Amniotic epithelial cell (primary cell): ENCODE measurements around the gene ECHDC1.
"Not testable (repeated sequence)": the region's sequence is repeated elsewhere in the genome, so short reads cannot be mapped to it uniquely, and the experiment has no call there.

Experiments used
- DNase-seq: peaks from one replicate; pipeline ENCODE4 v3.0.0-alpha.2; 2010; ENCODE audit warnings: low read depth

The ECHDC1 gene

DNA sequence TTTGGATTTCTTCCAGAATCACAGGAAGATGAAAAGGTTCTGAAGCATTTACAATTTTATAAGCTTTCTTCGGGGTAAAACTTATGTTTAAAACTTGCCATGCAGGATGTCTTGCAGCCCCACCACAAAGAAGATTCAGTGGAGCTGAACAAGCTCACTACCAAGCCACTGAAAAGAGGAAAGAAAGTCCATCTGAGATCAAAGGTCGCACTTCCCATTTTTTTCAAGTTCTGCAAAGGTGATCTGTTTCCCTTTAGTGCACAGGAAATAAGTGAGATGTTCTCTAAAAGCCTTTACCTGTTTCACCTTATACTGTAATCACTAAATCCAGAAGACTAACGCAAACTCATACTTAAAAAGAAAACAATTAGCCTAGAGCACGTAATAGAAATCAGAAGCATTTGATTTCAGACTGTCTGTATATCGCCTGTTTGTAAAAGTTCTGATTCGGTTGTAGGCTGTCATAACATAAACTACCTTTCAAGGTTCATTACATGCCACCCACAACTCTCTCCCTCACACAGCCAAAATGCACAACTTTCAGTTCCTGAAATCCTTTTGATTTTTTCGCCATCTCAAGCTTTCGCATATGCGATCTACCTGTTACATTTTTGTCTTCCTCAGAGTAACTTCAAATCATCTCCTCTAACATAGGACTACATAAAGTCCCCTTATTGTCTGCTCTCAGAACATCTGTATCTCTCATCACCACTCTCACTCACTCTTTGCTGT is 1.8 kb downstream of the ECHDC1 start:
- DNase-seq: no peak

DNA sequence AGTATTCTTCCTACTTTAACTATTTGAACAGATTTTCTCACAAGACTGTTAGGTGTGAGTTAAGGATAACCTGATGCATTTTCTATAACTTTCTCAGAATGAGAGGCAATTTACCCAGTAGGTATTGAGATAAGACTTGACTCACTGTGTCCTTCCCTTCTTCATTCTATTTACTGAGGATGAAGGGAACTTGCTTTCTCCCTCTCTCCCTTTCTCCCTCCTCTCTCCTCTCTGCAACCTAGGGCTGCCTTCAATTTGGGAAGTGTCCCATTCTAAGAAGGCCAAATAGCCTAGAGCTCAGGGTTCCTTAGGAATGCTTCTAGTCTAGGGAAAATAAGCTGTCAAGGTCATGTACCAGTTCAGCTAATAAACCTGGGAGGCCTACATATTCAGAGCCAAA is 3.2 kb downstream of the ECHDC1 start:
- DNase-seq: no peak

DNA sequence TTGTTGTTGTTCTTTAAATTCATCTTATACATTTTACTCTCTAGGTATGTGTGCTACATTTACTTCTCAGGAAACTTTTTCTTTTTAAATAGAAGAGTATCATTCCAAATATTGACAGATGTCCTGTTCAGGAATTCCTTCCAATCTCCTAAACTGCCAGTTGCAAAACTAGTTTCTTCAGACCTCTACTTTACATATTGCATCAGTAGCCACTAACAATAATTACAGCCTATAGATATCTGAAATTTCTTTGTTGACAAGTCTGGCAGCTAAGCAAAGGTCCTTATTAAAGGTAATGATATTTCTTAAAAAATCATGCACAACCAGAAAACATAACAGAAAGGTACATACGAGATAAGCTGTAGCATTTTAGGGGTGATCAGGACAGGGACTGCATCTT is 4.5 kb downstream of the ECHDC1 start:
- no peak for DNase-seq

DNA sequence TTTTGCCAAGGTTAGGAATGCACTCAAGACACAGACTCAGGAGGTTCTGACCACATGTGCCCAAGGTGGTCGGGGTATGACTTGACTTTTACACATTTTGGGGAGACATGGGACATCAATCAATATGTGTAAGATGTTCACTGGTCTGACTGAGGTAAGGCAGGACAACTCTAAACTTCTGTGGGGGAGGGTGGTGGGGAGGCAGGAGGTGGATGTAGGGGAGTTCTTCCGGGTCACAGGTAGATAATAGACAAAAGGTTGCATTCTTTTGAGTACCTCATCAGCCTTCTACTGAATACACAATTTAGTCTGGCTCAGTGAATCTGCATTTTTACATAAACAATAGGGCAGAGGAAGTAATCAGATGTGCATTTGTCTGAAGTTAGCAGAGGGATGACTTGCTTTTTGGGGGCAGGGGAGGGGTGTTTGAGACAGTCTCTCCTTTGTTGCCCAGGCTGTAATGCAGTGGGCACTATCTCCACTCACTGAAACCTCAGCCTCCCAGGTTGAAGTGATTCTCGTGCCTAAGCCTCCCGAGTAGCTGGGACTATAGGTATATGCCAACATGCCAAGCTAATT is 10.9 kb downstream of the ECHDC1 start:
- DNase-seq: no peak

DNA sequence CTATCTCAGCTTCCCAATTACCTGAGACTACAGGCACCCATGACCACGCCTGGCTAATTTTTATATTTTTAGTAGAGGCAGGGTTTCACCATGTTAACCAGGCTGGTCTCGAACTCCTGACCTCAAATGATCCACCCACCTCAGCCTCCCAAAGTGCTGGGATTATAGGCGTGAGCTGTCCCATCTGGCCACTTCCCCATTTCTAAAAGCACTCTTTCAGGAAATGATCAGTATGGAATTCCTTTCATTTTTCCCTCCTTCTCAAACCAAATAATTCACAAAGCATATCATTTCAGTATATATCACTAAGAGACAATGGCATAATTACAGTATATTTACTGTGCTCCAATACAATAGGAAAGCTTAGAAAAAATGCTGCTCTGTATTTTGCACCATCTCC is 12.2 kb downstream of the ECHDC1 start:
- DNase-seq: not testable (repeated sequence)

DNA sequence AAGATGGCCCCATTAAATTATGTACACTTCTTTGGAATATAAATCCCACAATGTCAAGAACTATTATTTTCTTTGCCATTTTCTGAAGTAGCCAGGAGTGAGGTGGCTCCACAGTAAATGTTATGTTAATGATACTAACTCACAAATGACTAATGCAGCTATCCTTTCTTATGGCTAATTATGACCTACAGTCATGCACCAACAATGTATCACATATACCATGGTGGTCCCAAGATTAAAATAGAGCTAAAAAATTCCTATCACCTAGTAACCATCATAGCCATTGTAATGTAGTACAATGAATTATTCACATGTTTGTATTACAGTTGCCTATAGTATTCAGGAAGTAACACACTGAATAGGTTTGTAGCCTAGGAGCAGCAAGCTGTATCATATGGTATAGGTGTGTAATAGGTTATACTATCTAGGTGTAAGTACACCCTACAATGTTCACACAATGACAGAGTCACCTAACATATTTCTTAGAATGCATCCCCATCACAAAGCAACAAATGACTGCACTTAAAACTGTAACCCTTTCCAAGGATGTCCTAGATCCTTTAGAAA is 15.3 kb downstream of the ECHDC1 start:
- DNase-seq: no peak

DNA sequence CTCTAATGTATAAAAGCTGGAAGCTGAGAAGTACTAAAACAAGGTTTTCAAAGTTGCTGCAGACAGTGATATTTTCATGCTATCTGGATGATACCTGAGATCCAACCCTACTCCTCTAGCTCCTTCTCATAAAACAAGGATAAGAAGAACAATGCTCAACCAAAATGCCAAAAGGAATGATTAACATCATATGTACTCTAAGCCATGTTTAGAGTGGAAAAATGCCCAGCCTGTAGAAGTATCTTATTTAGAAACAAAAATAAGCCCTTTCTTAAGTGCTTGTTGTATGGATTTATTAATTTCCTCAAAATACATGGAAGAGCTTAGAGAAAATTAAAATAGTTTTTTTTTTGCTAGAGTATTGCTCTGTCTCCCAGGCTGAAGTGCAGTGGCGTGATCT is 23.7 kb downstream of the ECHDC1 start:
- no peak for DNase-seq

DNA sequence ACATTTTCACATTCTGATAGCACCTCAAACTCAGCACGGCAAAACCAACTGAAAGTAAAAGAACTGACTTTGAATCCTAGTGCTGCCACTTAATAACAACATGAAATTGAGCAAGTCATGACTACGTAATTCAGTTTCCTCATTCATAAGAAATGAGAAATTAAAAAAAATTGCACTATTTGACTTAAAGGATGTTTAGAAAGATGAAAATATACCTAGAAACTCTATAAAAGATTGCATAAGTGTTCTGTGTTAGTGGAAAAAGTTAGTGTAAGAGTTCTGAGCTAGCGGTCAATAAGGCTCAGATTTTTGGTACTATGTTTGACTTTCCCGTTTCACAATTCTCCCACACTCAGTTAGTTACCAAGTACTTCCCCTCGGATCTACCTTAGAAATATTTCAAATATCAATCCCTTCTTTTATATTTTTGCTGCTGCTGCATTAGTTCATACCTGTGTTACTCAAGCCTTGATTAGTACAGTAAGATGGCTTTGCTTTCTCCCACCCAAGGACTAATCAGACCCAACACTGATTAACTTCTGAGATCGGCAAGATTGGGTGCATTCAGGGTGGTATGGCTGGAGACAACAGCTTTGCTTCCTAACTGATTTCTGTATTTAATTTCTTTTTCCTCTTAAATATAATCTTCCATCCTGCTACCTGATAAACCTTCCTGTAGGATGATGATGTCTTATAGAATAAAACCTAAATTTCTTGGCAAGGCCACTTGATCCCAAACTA is 25.9 kb downstream of the ECHDC1 start:
- DNase-seq: peak; percentile 17

DNA sequence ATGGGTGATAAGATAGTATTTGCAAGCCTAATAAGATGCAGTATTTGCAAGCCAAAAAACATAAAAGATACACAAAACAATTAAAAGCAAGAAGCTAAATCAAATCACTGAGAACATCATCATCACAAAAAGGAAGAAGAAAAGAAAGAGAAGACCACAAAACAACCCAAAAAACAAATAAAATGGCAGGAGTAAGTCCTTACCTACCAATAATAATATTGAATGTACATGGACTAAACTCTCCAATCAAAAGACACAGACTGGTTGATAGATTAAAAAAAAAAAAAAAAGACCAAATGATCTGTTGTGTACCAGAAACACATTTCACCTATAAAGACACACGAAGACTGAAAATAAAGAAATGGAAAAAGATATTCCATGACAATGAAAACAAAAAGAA is 37.7 kb downstream of the ECHDC1 start:
- no peak for DNase-seq

DNA sequence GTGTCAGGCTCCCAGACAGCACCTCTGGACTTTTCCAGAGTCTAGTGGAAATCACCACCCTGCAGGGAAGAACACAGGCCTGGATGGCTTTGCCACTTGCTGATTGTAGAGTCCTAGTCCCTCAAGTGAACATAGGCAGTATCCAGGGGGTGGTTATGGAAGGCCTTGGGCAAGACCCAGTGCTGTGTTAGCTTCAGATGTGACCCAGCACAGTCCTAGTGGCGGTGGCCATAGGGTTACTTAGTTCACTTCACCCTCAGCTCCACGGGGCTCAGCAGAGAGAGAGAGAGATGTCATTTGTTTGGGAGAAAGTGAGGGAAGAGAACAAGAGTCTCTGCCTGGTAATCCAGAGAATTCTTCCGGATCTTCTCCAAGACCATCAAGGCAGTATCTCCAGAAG is 39.5 kb downstream of the ECHDC1 start:
- no peak for DNase-seq

DNA sequence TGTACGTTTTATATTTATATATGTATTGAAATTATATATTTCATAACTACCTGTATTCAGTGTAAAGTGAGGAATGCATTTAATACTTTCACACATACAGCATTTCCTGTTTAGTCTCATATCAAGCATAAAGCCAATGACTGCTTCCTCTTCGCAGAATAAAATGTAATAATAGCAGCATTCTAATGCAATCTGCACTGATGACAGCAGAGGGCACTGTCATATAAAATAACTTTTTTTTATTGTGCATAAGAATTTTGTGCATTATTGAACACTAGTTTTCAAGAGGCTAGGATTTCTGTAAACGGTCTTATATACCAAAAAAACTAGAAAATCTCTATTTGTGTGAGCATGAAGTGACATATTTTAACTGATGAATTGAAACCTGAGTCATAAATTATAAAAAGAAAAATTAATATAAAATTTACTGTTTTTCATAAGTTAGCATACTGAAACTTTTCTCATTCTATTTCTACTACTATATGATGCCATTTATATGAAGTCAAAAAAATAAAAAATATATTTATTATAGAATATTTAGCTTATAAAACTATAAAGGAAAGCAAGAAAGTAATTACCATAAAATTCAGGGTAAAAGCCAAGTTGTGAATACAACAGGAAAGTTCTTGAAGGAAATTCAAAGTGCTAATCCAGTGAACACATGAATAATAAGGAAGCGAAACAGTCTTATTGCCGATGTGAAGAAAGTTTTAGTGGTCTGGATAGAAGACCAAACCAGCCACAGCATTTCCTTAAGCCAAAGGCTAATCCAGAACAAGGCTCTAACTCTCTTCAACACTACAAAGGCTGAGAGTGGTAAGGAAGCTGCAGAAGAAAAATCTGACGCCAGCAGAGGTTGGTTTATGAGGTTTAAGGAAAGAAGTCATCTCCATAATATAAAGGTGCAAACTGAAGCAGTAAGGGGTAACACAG is 40.4 kb downstream of the ECHDC1 start:
- peak; percentile 45 for DNase-seq

DNA sequence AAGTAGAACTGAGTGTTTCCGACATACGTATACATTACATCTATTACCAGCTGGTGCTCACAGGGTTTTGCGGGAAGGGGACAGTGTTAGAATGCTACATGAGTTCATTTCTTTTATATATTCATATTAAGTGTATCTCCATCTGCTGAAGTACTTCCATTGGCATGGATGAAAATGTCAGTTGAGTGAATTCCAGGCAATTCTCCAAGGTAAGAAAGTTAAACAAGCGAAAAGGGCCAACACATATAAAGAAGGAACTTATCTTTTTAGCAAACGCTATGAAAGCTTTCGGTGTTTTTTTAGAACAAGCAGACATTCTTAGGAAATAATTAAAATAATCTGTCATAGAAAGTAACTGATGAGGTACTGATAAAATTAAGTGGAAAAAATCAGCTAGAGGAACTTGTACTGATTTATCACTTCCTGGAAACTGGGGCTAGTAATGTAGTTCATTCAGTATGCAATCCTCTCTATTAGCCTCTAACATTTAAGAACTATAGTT is 42.2 kb downstream of the ECHDC1 start:
- no peak for DNase-seq

DNA sequence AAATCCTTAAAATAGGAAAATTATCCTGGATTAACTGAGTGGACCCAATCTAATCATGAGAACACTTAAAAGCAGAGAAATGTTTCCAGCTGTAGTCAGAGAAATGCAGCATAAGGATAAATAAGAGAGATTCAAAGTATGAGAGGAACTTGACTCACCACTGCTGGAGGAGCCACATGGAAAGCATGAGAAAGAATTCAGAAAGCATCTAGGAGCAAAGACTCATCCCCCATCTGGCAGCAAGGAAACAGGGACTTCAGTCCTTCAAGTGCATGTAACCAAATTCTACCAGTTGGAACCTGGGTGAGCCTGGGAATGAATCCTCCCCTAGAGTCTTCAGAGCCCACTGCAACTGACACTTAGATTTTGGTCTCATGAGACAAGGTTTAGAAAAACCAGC is 43.0 kb downstream of the ECHDC1 start:
- peak; percentile 81 for DNase-seq

DNA sequence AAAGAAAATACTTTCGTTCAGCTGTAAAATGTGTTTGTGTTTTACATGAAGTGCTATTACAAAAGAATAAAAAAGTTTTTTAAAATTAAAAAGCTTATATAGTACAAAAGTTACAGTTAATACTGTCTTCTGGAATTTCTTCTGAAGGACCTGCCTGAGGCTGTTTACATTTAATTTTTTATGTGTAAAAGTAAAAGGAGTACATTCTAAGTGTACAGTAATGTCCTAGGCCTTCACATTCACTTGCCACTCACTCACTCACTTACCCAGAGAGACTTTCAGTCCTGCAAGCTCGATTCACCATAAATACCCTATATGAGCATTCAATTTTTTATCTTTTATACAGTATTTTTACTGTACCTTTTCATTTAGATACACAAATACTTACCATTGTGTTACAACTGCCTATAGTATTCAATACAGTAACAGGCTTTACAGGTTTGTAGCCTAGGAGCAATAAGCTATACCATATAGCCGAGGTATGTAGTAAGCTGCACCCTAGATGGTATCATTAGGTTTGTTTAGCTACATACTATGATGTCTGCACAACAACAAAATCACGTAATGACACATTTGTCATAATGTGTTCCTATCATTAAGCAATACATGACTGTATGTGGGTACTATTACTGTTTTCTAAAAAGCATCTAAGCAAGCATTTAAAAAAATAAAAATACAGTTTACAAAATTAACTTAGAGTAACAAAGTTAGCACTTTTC is 43.7 kb downstream of the ECHDC1 start:
- DNase-seq: peak; percentile 31

DNA sequence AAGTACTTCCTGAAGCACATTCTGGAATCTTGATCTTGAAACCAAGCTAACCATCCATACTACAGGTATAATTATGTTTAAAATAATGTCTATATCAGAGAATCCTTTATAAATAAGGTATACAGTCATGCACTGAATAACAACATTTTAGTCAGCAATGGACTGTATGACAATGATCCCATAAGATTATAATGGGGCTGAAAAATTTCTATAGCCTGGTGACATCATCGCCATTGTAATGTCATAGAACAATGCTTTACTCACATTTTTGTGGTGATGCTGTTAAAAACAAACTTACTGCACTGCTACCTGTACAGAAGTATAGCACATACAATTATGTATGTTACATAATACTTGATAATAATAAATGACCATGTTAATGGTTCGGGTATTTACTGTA is 44.9 kb downstream of the ECHDC1 start:
- DNase-seq: no peak

DNA sequence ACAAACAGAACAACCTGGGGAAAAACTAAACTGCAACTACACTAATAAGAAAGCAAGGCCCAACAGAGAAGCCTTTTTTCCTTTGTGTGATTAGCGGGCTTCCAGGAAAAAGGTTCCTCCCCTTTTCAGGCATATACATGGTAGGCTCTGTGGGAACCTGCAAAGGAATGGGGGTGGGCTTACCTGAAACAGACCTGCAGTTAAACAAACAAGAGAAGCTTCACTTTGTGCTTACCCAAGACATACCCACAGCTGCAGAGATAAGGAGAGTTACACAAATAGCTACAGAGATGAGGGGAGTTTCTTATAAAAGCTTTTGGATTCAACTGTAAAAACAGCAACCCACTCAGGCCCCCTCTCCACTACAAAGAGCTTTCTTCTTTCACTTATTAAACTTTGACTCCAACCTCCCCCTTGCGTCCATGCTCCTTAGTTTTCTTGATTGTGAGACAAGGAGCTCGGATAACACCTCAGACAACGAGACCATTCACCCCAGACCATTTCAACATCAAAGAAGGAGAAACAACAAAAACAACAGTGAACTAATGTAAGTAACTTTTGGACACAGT is 45.8 kb downstream of the ECHDC1 start:
- DNase-seq: peak; percentile 13

DNA sequence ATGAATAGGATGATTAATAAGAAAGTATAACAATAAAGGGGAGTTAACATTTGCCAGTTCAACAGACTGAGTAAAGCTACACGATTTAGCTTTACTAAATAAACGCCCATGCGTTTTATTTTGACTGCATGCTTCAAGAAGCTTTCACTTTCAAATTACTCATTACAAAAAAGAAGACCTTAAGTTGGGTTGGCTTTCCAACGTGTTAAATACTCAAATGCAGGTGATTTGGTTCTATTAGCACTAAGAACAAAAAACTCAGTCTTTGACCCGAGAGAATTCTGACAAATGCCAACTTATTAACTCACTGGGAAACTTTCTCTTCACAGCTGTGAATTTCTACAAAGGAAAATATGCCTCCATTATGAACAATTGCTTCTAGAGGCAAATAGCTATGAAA is 51.9 kb downstream of the ECHDC1 start:
- no peak for DNase-seq

DNA sequence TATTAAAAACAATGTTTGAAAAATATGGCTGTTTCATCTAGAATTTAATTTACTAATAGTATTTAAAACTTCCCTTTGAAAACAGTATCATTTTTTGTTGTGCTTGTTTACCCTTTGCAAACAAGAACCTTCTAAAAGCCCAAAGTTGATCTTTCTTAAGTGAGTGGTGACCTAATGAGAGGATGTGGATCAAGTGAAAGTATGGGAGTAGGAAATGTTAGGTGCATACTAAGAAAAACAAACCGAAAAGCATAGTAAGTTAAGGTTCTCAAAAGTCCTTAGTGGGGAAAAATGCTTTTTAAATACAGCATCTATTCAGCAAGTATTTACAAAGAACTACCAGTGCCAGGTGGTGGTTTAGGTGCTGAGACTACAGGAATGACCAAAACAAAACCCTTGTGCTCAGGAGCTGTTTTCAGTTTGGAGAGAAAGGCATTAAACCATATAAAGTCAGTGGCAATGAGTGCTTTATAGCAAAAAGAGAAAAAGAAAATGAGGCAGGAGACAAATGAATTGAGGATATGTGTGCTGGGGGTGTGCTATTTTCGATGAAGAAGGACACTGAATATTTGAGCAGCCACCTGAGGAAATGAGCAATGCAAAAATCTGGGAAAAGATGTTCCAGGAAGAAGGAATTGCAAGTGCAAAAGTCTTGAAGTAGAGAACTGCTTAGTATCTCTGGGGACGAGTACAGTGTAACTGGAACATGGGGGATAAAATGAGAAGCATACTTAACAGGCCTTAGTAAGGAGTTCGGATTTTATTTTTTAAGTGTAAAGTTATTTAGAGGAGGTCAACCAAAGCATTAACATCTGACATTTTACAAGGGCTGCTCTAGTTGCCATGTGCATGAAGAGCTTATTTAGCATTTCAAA is 52.8 kb downstream of the ECHDC1 start:
- no peak for DNase-seq

DNA sequence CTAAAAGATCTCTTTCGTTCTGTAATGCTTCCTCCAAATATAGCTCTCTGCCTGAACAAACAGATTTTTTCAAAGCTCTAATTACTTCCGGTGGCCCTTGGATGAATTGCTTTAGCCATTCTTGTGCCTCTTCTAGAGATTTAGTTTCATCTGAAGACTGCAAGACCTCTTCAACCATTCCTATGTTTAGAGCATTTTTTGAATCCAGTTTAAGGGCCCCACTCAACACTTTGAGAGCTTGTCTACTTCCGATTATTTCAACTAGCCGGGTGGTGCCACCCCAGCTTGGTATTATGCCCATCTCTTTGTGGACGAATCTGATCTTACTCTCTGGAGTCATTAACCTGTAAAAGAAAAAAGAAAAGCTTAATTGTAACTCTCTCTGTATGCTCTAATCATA is 53.5 kb downstream of the ECHDC1 start:
- DNase-seq: no peak

DNA sequence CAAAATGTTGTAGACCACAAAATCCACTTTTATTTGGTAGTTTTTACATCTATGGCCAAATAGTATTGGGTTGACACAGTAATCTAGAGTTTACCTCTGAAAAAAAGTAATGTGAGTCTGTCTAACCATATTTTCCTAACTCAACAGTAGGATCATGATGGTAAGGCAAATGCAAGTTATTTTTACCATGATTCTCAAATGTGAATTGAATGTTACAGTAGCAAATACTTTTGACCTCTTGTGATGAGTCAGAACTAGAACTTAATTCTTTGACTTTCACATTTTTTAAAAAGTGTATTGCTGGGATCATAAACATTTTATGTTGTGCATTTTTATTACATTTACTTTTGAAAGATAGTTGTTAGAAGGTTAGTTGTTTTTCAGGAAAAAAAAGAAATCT is 54.7 kb downstream of the ECHDC1 start:
- DNase-seq: no peak
